ENCODE measurements around the gene EBF3. TPM values are rescaled to one million over a fixed set of nuclear protein-coding genes. Genes with fewer than 3 reads are reported as not detected.

Gene EBF3
- total RNA-seq, 1 experiment from 2014 or later, result not detected

DNA sequence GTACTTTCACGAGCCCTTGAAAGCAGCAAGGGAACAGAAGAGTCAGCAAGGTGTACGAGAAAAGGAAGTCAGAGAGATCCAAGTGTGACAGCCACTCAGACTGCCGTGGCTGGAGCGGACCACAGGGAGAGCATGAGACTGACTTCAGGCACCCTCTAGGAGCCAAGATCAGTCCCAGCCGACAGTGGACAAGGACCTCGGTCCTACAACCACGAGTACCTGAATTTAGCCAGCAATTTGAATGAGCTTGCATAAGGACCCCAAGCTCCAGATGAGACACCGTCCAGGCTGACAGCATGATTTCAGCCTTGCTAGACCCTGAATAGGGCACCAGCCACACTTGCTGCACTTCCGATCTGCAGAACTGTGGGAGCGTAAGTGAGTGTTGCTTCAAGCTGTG, 13.7 kb upstream of the EBF3 start:
- CTCF ChIA-PET, result no interaction called here
- Mint-ChIP-seq H3K4me1 (ENCODE audit: low read depth, unreplicated experiment) (no peaks in the 10 kb centered on the region), H3K9me3 (ENCODE audit: low read depth, unreplicated experiment) (peaks cover 14% of the 10 kb centered on the region), H3K27me3 (ENCODE audit: unreplicated experiment) (no peaks in the 10 kb centered on the region), H3K4me3 (ENCODE audit: low read depth, unreplicated experiment) (no peak overlapping the region), H3K36me3 (ENCODE audit: insufficient read depth, unreplicated experiment) (no peaks in the 10 kb centered on the region), H3K27ac (ENCODE audit: unreplicated experiment) (no peak overlapping the region)
- DNase-seq, result no peak
- BruUV-seq (replicated peaks), result no TSS peak
- intact Hi-C loops (cut with micrococcal nuclease; ENCODE audit: unreplicated experiment), result loop anchor here (10.0 kb wide), 1 partner anchor 943 kb away; no protein-coding TSS in a partner anchor
- TF ChIP-seq, protein P1, sequence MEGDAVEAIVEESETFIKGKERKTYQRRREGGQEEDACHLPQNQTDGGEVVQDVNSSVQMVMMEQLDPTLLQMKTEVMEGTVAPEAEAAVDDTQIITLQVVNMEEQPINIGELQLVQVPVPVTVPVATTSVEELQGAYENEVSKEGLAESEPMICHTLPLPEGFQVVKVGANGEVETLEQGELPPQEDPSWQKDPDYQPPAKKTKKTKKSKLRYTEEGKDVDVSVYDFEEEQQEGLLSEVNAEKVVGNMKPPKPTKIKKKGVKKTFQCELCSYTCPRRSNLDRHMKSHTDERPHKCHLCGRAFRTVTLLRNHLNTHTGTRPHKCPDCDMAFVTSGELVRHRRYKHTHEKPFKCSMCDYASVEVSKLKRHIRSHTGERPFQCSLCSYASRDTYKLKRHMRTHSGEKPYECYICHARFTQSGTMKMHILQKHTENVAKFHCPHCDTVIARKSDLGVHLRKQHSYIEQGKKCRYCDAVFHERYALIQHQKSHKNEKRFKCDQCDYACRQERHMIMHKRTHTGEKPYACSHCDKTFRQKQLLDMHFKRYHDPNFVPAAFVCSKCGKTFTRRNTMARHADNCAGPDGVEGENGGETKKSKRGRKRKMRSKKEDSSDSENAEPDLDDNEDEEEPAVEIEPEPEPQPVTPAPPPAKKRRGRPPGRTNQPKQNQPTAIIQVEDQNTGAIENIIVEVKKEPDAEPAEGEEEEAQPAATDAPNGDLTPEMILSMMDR (IDR thresholded peaks at IDR 0.05; ENCODE audit: unreplicated experiment), result no peak

GRCh38 chr10:129973674-129974059, 9.6 kb upstream of the EBF3 start:
- Mint-ChIP-seq H3K4me3 (ENCODE audit: low read depth, unreplicated experiment) (no peak overlapping the region), H3K27ac (ENCODE audit: unreplicated experiment) (no peak overlapping the region), H3K9me3 (ENCODE audit: low read depth, unreplicated experiment) (peaks cover 8% of the 10 kb centered on the region), H3K27me3 (ENCODE audit: unreplicated experiment) (no peaks in the 10 kb centered on the region), H3K4me1 (ENCODE audit: low read depth, unreplicated experiment) (no peaks in the 10 kb centered on the region), H3K36me3 (ENCODE audit: insufficient read depth, unreplicated experiment) (no peaks in the 10 kb centered on the region)
- no peak for DNase-seq
- no TSS peak for BruUV-seq (replicated peaks)
- CTCF ChIA-PET, result no interaction called here
- TF ChIP-seq, protein P1 (IDR thresholded peaks at IDR 0.05; ENCODE audit: unreplicated experiment), result no peak
- intact Hi-C loops (cut with micrococcal nuclease; ENCODE audit: unreplicated experiment), result loop anchor here (10.0 kb wide), 1 partner anchor 939 kb away; no protein-coding TSS in a partner anchor

GRCh38 chr10:129972966-129973673, 9.0 kb upstream of the EBF3 start:
- DNase-seq, result no peak
- Mint-ChIP-seq H3K27me3 (ENCODE audit: unreplicated experiment) (no peaks in the 10 kb centered on the region), H3K4me3 (ENCODE audit: low read depth, unreplicated experiment) (no peak overlapping the region), H3K27ac (ENCODE audit: unreplicated experiment) (no peak overlapping the region), H3K9me3 (ENCODE audit: low read depth, unreplicated experiment) (peaks cover 8% of the 10 kb centered on the region), H3K36me3 (ENCODE audit: insufficient read depth, unreplicated experiment) (no peaks in the 10 kb centered on the region), H3K4me1 (ENCODE audit: low read depth, unreplicated experiment) (no peaks in the 10 kb centered on the region)
- TF ChIP-seq, protein P1 (IDR thresholded peaks at IDR 0.05; ENCODE audit: unreplicated experiment), result no peak
- BruUV-seq (replicated peaks), result no TSS peak
- CTCF ChIA-PET, result no interaction called here
- intact Hi-C loops (cut with micrococcal nuclease; ENCODE audit: unreplicated experiment), result loop anchor here (10.0 kb wide), 1 partner anchor 938 kb away; no protein-coding TSS in a partner anchor

GRCh38 chr10:129972145-129972965, 8.3 kb upstream of the EBF3 start:
- TF ChIP-seq, protein P1 (IDR thresholded peaks at IDR 0.05; ENCODE audit: unreplicated experiment), result no peak
- no peaks in the 10 kb centered on the region for H3K36me3 Mint-ChIP-seq (ENCODE audit: insufficient read depth, unreplicated experiment)
- no peaks in the 10 kb centered on the region for H3K4me1 Mint-ChIP-seq (ENCODE audit: low read depth, unreplicated experiment)
- H3K27me3 Mint-ChIP-seq (ENCODE audit: unreplicated experiment), result no peaks in the 10 kb centered on the region
- no peak overlapping the region for H3K4me3 Mint-ChIP-seq (ENCODE audit: low read depth, unreplicated experiment)
- DNase-seq, result no peak
- H3K27ac Mint-ChIP-seq (ENCODE audit: unreplicated experiment), result no peak overlapping the region
- intact Hi-C loops (cut with micrococcal nuclease; ENCODE audit: unreplicated experiment), result loop anchor here (10.0 kb wide), 1 partner anchor 938 kb away; no protein-coding TSS in a partner anchor
- H3K9me3 Mint-ChIP-seq (ENCODE audit: low read depth, unreplicated experiment), result peaks cover 6% of the 10 kb centered on the region
- CTCF ChIA-PET, result no interaction called here
- no TSS peak for BruUV-seq (replicated peaks)

Data from Calu3 (cell line).